H1 (cell line): ENCODE data around the gene DYNLT2. TPM values are rescaled to one million over a fixed set of nuclear protein-coding genes. Genes with fewer than 3 reads are reported as not detected.
A peak's percentile ranks its signal among the peaks of the same experiment; 100 is the strongest.

ENCODE experiments used
- CTCF ChIA-PET: fragments of 300-600 bp; sonication (Branson Sonifier 250); formaldehyde crosslinking; loops from one replicate; lab custom pipeline; 2021; ENCODE audit not compliant: partially characterized antibody; lab: Charles Lee
- POLR2A ChIA-PET: fragments of 300-600 bp; sonication (Branson Sonifier 250); formaldehyde crosslinking; loops from one replicate; lab custom pipeline; 2021; ENCODE audit warnings: inconsistent platforms; ENCODE audit not compliant: partially characterized antibody; lab: Charles Lee
- DNase-seq, 2 experiments: peaks; one replicate each; pipeline versions ENCODE4 v3.0.0 to v3.0.0-alpha.2; 2010 to 2022; ENCODE audit warnings: low spot score in 2 of 2, low read depth in 1 of 2, mixed read lengths in 1 of 2
- FAIRE-seq: peaks from 2 replicates; lab custom pipeline; 2011; peaks lifted over from hg19 to GRCh38; lab: Jason Lieb, UNC
- H2AFZ ChIP-seq: 2 replicates; pipeline ENCODE4 v1.8.1; 2012; ENCODE audit warnings: low read length, inconsistent platforms
- H2AK5ac ChIP-seq: 2 replicates; pipeline ENCODE4 v1.6.1; 2013; ENCODE audit warnings: low read depth, low read length
- H2BK120ac ChIP-seq: replicated peaks from 2 replicates; pipeline ENCODE3; 2013; ENCODE audit warnings: low read depth, low read length, inconsistent platforms
- H2BK12ac ChIP-seq: 2 replicates; pipeline ENCODE4 v1.6.1; 2013; ENCODE audit warnings: low read depth, low read length
- H2BK15ac ChIP-seq: 2 replicates; pipeline ENCODE4 v1.6.1; 2013; ENCODE audit warnings: low read length
- H2BK20ac ChIP-seq: 2 replicates; pipeline ENCODE4 v1.6.1; 2013; ENCODE audit warnings: low read length
- H2BK5ac ChIP-seq: 2 replicates; pipeline ENCODE4 v1.6.1; 2013; ENCODE audit warnings: low read depth, low read length
- H3K14ac ChIP-seq: 2 replicates; pipeline ENCODE4 v1.6.1; 2013; ENCODE audit warnings: inconsistent platforms; ENCODE audit not compliant: insufficient read length
- H3K18ac ChIP-seq: 2 replicates; pipeline ENCODE4 v1.6.1; 2013; ENCODE audit warnings: low read length; ENCODE audit errors: extremely low read depth
- H3K23ac ChIP-seq: 2 replicates; pipeline ENCODE4 v1.6.1; 2013; ENCODE audit warnings: inconsistent platforms; ENCODE audit not compliant: insufficient read length
- H3K23me2 ChIP-seq: 2 replicates; pipeline ENCODE4 v1.6.1; 2013; ENCODE audit warnings: low read depth, low read length
- H3K27ac ChIP-seq: 2 replicates; pipeline ENCODE4 v1.6.1; 2011; ENCODE audit warnings: low read depth, low read length, inconsistent platforms
- H3K27me3 ChIP-seq, 4 experiments: replicated peaks in 1 of 4; 1 replicate in 1 of 4; 2 replicates in 3 of 4; pipeline versions ENCODE4 v1.6.1 to v1.8.1; 2011 to 2013; ENCODE audit warnings: low read length in 3 of 4, mild to moderate bottlenecking in 3 of 4, inconsistent platforms in 2 of 4, mixed read lengths in 2 of 4, moderate library complexity in 1 of 4; ENCODE audit not compliant: control insufficient read depth in 3 of 4, insufficient read depth in 3 of 4; ENCODE audit errors: extremely low read depth in 1 of 4
- H3K36me3 ChIP-seq, 4 experiments: 2 replicates each; pipeline versions ENCODE4 v1.6.1 to v1.8.1; 2011 to 2013; ENCODE audit warnings: mild to moderate bottlenecking in 4 of 4, low read length in 3 of 4, moderate library complexity in 2 of 4, control low read depth in 1 of 4, inconsistent platforms in 1 of 4; ENCODE audit not compliant: insufficient read depth in 4 of 4, control insufficient read depth in 2 of 4
- H3K4ac ChIP-seq: replicated peaks from 2 replicates; pipeline ENCODE3; 2013; ENCODE audit warnings: low read length, low read depth, mixed read lengths, inconsistent platforms; ENCODE audit not compliant: insufficient read length
- H3K4me1 ChIP-seq, 4 experiments: replicated peaks in 1 of 4; 1 replicate in 1 of 4; 2 replicates in 3 of 4; pipeline versions ENCODE4 v1.6.1 to v1.8.1; 2011 to 2013; ENCODE audit warnings: low read length in 3 of 4, inconsistent platforms in 2 of 4, mixed read lengths in 1 of 4; ENCODE audit not compliant: insufficient read depth in 4 of 4, control insufficient read depth in 3 of 4
- H3K4me2 ChIP-seq, 2 experiments: 2 replicates each; pipeline versions ENCODE4 v1.6.1 to v1.8.1; 2011 to 2013; ENCODE audit warnings: low read depth in 2 of 2, low read length in 2 of 2, control low read depth in 1 of 2, inconsistent platforms in 1 of 2, mild to moderate bottlenecking in 1 of 2; ENCODE audit not compliant: insufficient read depth in 1 of 2
- H3K4me3 ChIP-seq, 4 experiments: fragments of 200-600, 300-600 bp in 1 of 4; sonication (generic), shearing (Covaris generic), sonication (Bioruptor Twin) in 1 of 4; 2 replicates each; pipeline versions ENCODE4 v1.5.1 to v1.8.1; 2011 to 2016; ENCODE audit warnings: low read length in 4 of 4, low read depth in 3 of 4, control low read depth in 2 of 4, inconsistent platforms in 2 of 4, mild to moderate bottlenecking in 2 of 4, mixed read lengths in 1 of 4, moderate library complexity in 1 of 4; ENCODE audit not compliant: insufficient read depth in 2 of 4; ENCODE audit errors: extremely low read depth in 1 of 4
- H3K56ac ChIP-seq: replicated peaks from 2 replicates; pipeline ENCODE3; 2013; ENCODE audit warnings: low read depth, mild to moderate bottlenecking, mixed read lengths, low read length, inconsistent platforms; ENCODE audit not compliant: insufficient read length
- H3K79me1 ChIP-seq: 2 replicates; pipeline ENCODE4 v1.6.1; 2013; ENCODE audit warnings: low read depth, low read length, control low read depth
- H3K79me2 ChIP-seq, 2 experiments: 2 replicates each; pipeline versions ENCODE4 v1.6.1 to v1.8.1; 2012 to 2013; ENCODE audit warnings: low read length in 2 of 2, mild to moderate bottlenecking in 2 of 2, inconsistent platforms in 1 of 2; ENCODE audit not compliant: insufficient read depth in 2 of 2, control insufficient read depth in 1 of 2
- H3K9ac ChIP-seq, 4 experiments: replicated peaks in 1 of 4; 1 replicate in 1 of 4; 2 replicates in 3 of 4; pipeline versions ENCODE4 v1.6.1 to v1.8.1; 2011 to 2013; ENCODE audit warnings: low read depth in 3 of 4, low read length in 3 of 4, control low read depth in 2 of 4, mild to moderate bottlenecking in 2 of 4, moderate library complexity in 2 of 4, inconsistent platforms in 1 of 4; ENCODE audit errors: extremely low read depth in 1 of 4
- H3K9me3 ChIP-seq, 2 experiments: 2 replicates each; pipeline versions ENCODE4 v1.6.1 to v1.8.1; 2012 to 2013; ENCODE audit warnings: mild to moderate bottlenecking in 2 of 2, moderate library complexity in 2 of 2, control low read depth in 1 of 2, inconsistent platforms in 1 of 2, low read depth in 1 of 2, low read length in 1 of 2, mixed read lengths in 1 of 2; ENCODE audit not compliant: insufficient read depth in 2 of 2
- H4K20me1 ChIP-seq, 2 experiments: replicated peaks in 1 of 2; 2 replicates each; pipeline versions ENCODE3 to v1.8.1; 2011 to 2013; ENCODE audit warnings: inconsistent platforms in 2 of 2, low read length in 2 of 2, mild to moderate bottlenecking in 1 of 2; ENCODE audit not compliant: insufficient read depth in 2 of 2, control insufficient read depth in 1 of 2
- H4K5ac ChIP-seq: 2 replicates; pipeline ENCODE4 v1.6.1; 2013; ENCODE audit warnings: low read length, low read depth, mixed read lengths, inconsistent platforms; ENCODE audit not compliant: insufficient read length
- H4K8ac ChIP-seq: 2 replicates; pipeline ENCODE4 v1.8.0; 2013; ENCODE audit warnings: mild to moderate bottlenecking, moderate library complexity, low read length, inconsistent platforms; ENCODE audit not compliant: insufficient read depth; ENCODE audit errors: extremely low read depth
- H4K91ac ChIP-seq: replicated peaks from 2 replicates; pipeline ENCODE3; 2013; ENCODE audit warnings: low read length, mixed read lengths, inconsistent platforms; ENCODE audit not compliant: insufficient read length
- ATF3 ChIP-seq: IDR thresholded peaks from 2 replicates; pipeline ENCODE4 v1.6.1; 2011; ENCODE audit warnings: low read depth, mild to moderate bottlenecking, low read length; ENCODE audit not compliant: insufficient read depth
- CTBP2 ChIP-seq: IDR thresholded peaks from 2 replicates; pipeline ENCODE4 v1.7.0; 2011; ENCODE audit warnings: borderline replicate concordance, mild to moderate bottlenecking, moderate library complexity, mixed read lengths, low read length; ENCODE audit not compliant: insufficient read depth, insufficient read length
- FOSL1 ChIP-seq: IDR thresholded peaks from 2 replicates; pipeline ENCODE4 v1.6.1; 2011; ENCODE audit warnings: mild to moderate bottlenecking, low read depth, low read length, moderate library complexity; ENCODE audit not compliant: insufficient read depth
- HDAC2 ChIP-seq, 2 experiments: fragments of 300-600 bp in 1 of 2; sonication (generic) in 1 of 2; IDR thresholded peaks; 2 replicates each; pipeline ENCODE4 v1.6.1; 2011 to 2012; ENCODE audit warnings: low read depth in 2 of 2, low read length in 2 of 2, mild to moderate bottlenecking in 2 of 2, moderate library complexity in 2 of 2, borderline replicate concordance in 1 of 2, inconsistent platforms in 1 of 2
- JUND ChIP-seq: IDR thresholded peaks from 2 replicates; pipeline ENCODE4 v1.6.1; 2011; ENCODE audit warnings: mild to moderate bottlenecking, improper control_type of control experiment, low read length
- MAFK ChIP-seq: IDR thresholded peaks from 2 replicates; pipeline ENCODE4 v1.6.1; 2012; ENCODE audit warnings: low read depth, mild to moderate bottlenecking, improper control_type of control experiment, low read length
- NRF1 ChIP-seq: IDR thresholded peaks from 2 replicates; pipeline ENCODE4 v1.6.1; 2011; ENCODE audit warnings: mild to moderate bottlenecking, low read depth, low read length, improper control_type of control experiment
- RNF2 ChIP-seq: fragments of 200-900, 300-1000 bp; sonication (generic); IDR thresholded peaks from 2 replicates; pipeline ENCODE4 v1.7.1; 2016; ENCODE audit warnings: borderline replicate concordance, low read depth, mild to moderate bottlenecking, antibody characterized with exemption, low read length; ENCODE audit not compliant: poor library complexity, severe bottlenecking; ENCODE audit errors: missing control alignments
- RXRA ChIP-seq: IDR thresholded peaks from 2 replicates; pipeline ENCODE4 v1.6.1; 2011; ENCODE audit warnings: low read depth, mild to moderate bottlenecking, low read length, moderate library complexity; ENCODE audit not compliant: insufficient read depth
- SAP30 ChIP-seq: fragments of 300-600 bp; sonication (generic); IDR thresholded peaks from 2 replicates; pipeline ENCODE4 v1.7.1; 2012; ENCODE audit warnings: low read length, moderate library complexity, mild to moderate bottlenecking, inconsistent platforms; ENCODE audit not compliant: insufficient read depth, insufficient replicate concordance
- WGBS, 2 experiments: shearing (Covaris generic) in 1 of 2; methylation state at CpG; one replicate each; pipeline versions ENCODE4 v1.1.6 to v1.1.7; 2013 to 2015; ENCODE audit warnings: low lambda C conversion rate in 2 of 2, mixed read lengths in 2 of 2, inconsistent platforms in 1 of 2, low coverage in 1 of 2, missing lambda C conversion rate in 1 of 2; ENCODE audit not compliant: insufficient replicate concordance in 2 of 2, insufficient coverage in 1 of 2, insufficient read length in 1 of 2; ENCODE audit errors: extremely low coverage in 1 of 2, missing lambda C conversion rate in 1 of 2; 5-methylcytosine and 5-hydroxymethylcytosine counted together
- polyA plus RNA-seq, 7 experiments: library from polyadenylated mRNA; depleted of rRNA in 3 of 7; stranded (reverse) in 5 of 7; unstranded in 2 of 7; fragments of >200 nt in 5 of 7; fragments of 200-250 nt in 2 of 7; gene quantifications; 1 replicate in 5 of 7; 2 replicates in 1 of 7; 4 replicates in 1 of 7; pipeline versions ENCODE4 v1.2.1 to v1.2.3, GENCODE V29; 2011 to 2013; ENCODE audit warnings: missing spikeins in 2 of 7, mixed read lengths in 2 of 7
- total RNA-seq: library from RNA; stranded (reverse); fragmentation: NEBNext Ultra II Directional; extraction: Animal tissue kit (Norgen Biotek cat#: 25700); gene quantifications from 2 replicates; pipeline ENCODE4 v1.2.1, GENCODE V29; 2021

Gene DYNLT2
- total and polyA plus RNA-seq, 2 of the 8 experiments (the other 6 are each of a cell fraction or from before 2014, with no cell fraction given) = 0.48 to 1.8 TPM

- 87% methylated on average over 6 of the region's 8 CpGs; no CpG with 5 or more reads in 1 of the 2 experiments for WGBS, 2 experiments
- no peaks in the 10 kb centered on the region for H3K36me3 ChIP-seq
- CTCF ChIA-PET = interaction anchor here (1.0 kb wide), 1 partner anchor 642 kb away, joined by 3 read pairs; no protein-coding TSS in a partner anchor
These were observed 31.6 kb upstream of the DYNLT2 start for GRCh38 chr6:169782966-169783365.

More at GRCh38 chr6:169782966-169783365, 31.6 kb upstream of the DYNLT2 start:
- Histone ChIP-seq H4K20me1 (no peaks in the 10 kb centered on the region), H2BK20ac (no peak overlapping the region), H2BK12ac (no peak overlapping the region), H4K91ac (no peak overlapping the region), H3K4me2 (no peak overlapping the region), H3K79me1 (no peaks in the 10 kb centered on the region), H3K23me2 (no peaks in the 10 kb centered on the region), H3K14ac (no peak overlapping the region), H3K9ac (no peak overlapping the region), H3K23ac (no peak overlapping the region), H3K56ac (no peak overlapping the region), H2BK15ac (no peak overlapping the region), H2BK120ac (no peak overlapping the region), H3K18ac (no peak overlapping the region), H3K4ac (no peak overlapping the region), H4K5ac (no peak overlapping the region), H4K8ac (no peak overlapping the region), H3K9me3 (no peaks in the 10 kb centered on the region), H3K4me3 (no peak overlapping the region), H2BK5ac (no peak overlapping the region), H2AFZ (no peak overlapping the region), H3K27me3 (no peaks in the 10 kb centered on the region), H3K79me2 (no peaks in the 10 kb centered on the region), H3K4me1 (no peaks in the 10 kb centered on the region), H3K27ac (no peak overlapping the region), H2AK5ac (no peak overlapping the region)
- no peak for FAIRE-seq
- peak in 1 of 2 experiments; percentile 7 for DNase-seq
- POLR2A ChIA-PET = interaction anchor here (1.3 kb wide), 1 partner anchor 9 kb away, joined by 4 read pairs; no protein-coding TSS in a partner anchor
- no peak for TF ChIP-seq NRF1
- TF ChIP-seq HDAC2 (IDR thresholded peaks at IDR 0.05; ENCODE audit: borderline replicate concordance in 1 of 2, low read depth in 2 of 2, low read length in 2 of 2) = no peak
- TF ChIP-seq RXRA = no peak
- no peak for TF ChIP-seq ATF3
- no peak for TF ChIP-seq SAP30
- no peak for TF ChIP-seq CTBP2
- no peak for TF ChIP-seq RNF2
- no peak for TF ChIP-seq MAFK
- no peak for TF ChIP-seq JUND
- TF ChIP-seq FOSL1 = no peak
